HG02970 (cell line): ENCODE measurements around the gene PAFAH1B2.

ENCODE experiments used
- ATAC-seq: cut with Tn5 transposase; IDR thresholded peaks from one replicate; pipeline ENCODE4 v1.9.1; 2021; ENCODE audit warnings: mild to moderate bottlenecking, moderate library complexity, moderate number of reproducible peaks; ENCODE audit not compliant: unreplicated experiment, low FRiP score

PAFAH1B2 gene

GRCh38 chr11:117186431-117186761 is 42.3 kb downstream of the PAFAH1B2 start:
- no peak for ATAC-seq

- no peak for ATAC-seq
Observed at GRCh38 chr11:117187007-117187406, 42.9 kb downstream of the PAFAH1B2 start.

- ATAC-seq, result no peak
Observed at GRCh38 chr11:117187428-117187798, 43.3 kb downstream of the PAFAH1B2 start.

GRCh38 chr11:117187799-117188481 is 43.9 kb downstream of the PAFAH1B2 start:
- no peak for ATAC-seq

GRCh38 chr11:117188620-117189081 is 44.6 kb downstream of the PAFAH1B2 start:
- ATAC-seq, result no peak

- no peak for ATAC-seq
Observed at GRCh38 chr11:117189191-117189940, 45.3 kb downstream of the PAFAH1B2 start.

- ATAC-seq, result no peak
Observed at GRCh38 chr11:117189941-117190544, 46.0 kb downstream of the PAFAH1B2 start.

- no peak for ATAC-seq
Observed at GRCh38 chr11:117191680-117192400, 47.8 kb downstream of the PAFAH1B2 start.

GRCh38 chr11:117192401-117192875 is 48.4 kb downstream of the PAFAH1B2 start:
- ATAC-seq, result no peak

- ATAC-seq, result no peak
Observed at GRCh38 chr11:117193130-117194020, 49.3 kb downstream of the PAFAH1B2 start.

- ATAC-seq, result no peak
Observed at GRCh38 chr11:117194267-117194666, 50.2 kb downstream of the PAFAH1B2 start.

- ATAC-seq, result no peak
Observed at GRCh38 chr11:117195258-117195657, 51.2 kb downstream of the PAFAH1B2 start.

- ATAC-seq, result no peak
Observed at GRCh38 chr11:117195761-117196160, 51.7 kb downstream of the PAFAH1B2 start.

GRCh38 chr11:117197006-117197405 is 52.9 kb downstream of the PAFAH1B2 start:
- ATAC-seq, result no peak

GRCh38 chr11:117197516-117198456 is 53.7 kb downstream of the PAFAH1B2 start:
- no peak for ATAC-seq

GRCh38 chr11:117198613-117199012 is 54.5 kb downstream of the PAFAH1B2 start:
- ATAC-seq, result no peak

- no peak for ATAC-seq
Observed at GRCh38 chr11:117199053-117199915, 55.2 kb downstream of the PAFAH1B2 start, which contains the start of gene TAGLN. Gene TAGLN (plus strand): TSS chr11:117199370. CDS start chr11:117203014, 3,644 bp downstream.
